ENCODE measurements around the gene PLA2G4A. TPM values are rescaled to one million over a fixed set of nuclear protein-coding genes. Genes with fewer than 3 reads are reported as not detected.

Gene PLA2G4A
- polyA plus RNA-seq, 1 donor (not counting 4 experiments of a cell fraction or from before 2014, with no cell fraction given): 29.2 TPM

DNA sequence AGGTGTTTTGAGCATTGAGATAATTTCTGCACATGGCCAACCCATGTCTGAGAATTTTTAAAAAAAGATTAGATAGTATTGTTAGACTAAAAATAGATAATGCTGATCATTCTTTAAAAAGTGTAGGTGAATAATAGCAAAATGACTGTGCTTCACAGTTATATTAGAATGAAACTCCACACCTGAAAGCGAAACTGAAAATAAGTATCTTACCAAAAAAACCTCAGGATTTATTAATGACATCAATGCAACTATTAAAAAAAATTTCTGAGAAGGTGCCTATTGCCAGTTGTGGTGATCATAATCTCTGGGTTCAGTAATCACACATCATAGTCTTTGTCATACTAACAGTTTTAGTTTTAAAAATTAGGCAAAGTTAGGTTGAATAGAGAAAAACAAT lies 36.5 kb downstream of the PLA2G4A start:
- H3K27ac ChIP-seq (ENCODE audit: control insufficient read depth, insufficient read depth, low read length): no peak overlapping the region
- FAIRE-seq: peak; percentile 32
- no peaks in the 10 kb centered on the region for H3K9me1 ChIP-seq (ENCODE audit: control insufficient read depth, extremely low read depth, insufficient read depth, low read length)
- dilution Hi-C loops (cut with MboI; ENCODE audit: extremely low pct_ligation_motif_present, low sequenced_read_pairs): no loop called here
- peaks cover 0 to 2% of the 10 kb centered on the region in 2 experiments for H3K36me3 ChIP-seq (ENCODE audit: control insufficient read depth in 2 of 2, extremely low read depth in 1 of 2, insufficient read depth in 2 of 2, low read length in 2 of 2)
- TF ChIP-seq, protein P1, sequence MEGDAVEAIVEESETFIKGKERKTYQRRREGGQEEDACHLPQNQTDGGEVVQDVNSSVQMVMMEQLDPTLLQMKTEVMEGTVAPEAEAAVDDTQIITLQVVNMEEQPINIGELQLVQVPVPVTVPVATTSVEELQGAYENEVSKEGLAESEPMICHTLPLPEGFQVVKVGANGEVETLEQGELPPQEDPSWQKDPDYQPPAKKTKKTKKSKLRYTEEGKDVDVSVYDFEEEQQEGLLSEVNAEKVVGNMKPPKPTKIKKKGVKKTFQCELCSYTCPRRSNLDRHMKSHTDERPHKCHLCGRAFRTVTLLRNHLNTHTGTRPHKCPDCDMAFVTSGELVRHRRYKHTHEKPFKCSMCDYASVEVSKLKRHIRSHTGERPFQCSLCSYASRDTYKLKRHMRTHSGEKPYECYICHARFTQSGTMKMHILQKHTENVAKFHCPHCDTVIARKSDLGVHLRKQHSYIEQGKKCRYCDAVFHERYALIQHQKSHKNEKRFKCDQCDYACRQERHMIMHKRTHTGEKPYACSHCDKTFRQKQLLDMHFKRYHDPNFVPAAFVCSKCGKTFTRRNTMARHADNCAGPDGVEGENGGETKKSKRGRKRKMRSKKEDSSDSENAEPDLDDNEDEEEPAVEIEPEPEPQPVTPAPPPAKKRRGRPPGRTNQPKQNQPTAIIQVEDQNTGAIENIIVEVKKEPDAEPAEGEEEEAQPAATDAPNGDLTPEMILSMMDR (optimal IDR thresholded peaks at IDR 0.05 in 1 of 3, IDR thresholded peaks at IDR 0.05 in 1 of 3, conservative IDR thresholded peaks at IDR 0.05 in 1 of 3; ENCODE audit: extremely low read depth in 1 of 3, insufficient read depth in 2 of 3, low read length in 3 of 3): no peak
- peak overlapping the region; percentile 64 for H3K4me2 ChIP-seq (ENCODE audit: control insufficient read depth, extremely low read depth, insufficient read depth, low read depth, low read length)
- no peak overlapping the region for H3K4me3 ChIP-seq (ENCODE audit: control insufficient read depth in 2 of 3, extremely low read depth in 1 of 3, insufficient read depth in 2 of 3, low read depth in 1 of 3, low read length in 3 of 3)
- H3K9ac ChIP-seq (ENCODE audit: control insufficient read depth, extremely low read depth, insufficient read depth, low read length): no peak overlapping the region
- no peaks in the 10 kb centered on the region for H3K9me3 ChIP-seq (ENCODE audit: control insufficient read depth, low read depth, low read length)
- peaks cover 8% of the 10 kb centered on the region for H3K4me1 ChIP-seq (ENCODE audit: control insufficient read depth, extremely low read depth, insufficient read depth, low read length)
- no peak for DNase-seq (ENCODE audit: low read depth, low spot score)
- no peaks in the 10 kb centered on the region for H3K79me2 ChIP-seq (ENCODE audit: control insufficient read depth, insufficient read depth, low read length)
- no peaks in the 10 kb centered on the region for H4K20me1 ChIP-seq (ENCODE audit: control insufficient read depth, extremely low read depth, insufficient read depth, low read length)
- H3K27me3 ChIP-seq (ENCODE audit: control insufficient read depth, extremely low read depth, insufficient read depth, low read length): no peaks in the 10 kb centered on the region
- H2AFZ ChIP-seq (ENCODE audit: control insufficient read depth, low read length): no peak overlapping the region

DNA sequence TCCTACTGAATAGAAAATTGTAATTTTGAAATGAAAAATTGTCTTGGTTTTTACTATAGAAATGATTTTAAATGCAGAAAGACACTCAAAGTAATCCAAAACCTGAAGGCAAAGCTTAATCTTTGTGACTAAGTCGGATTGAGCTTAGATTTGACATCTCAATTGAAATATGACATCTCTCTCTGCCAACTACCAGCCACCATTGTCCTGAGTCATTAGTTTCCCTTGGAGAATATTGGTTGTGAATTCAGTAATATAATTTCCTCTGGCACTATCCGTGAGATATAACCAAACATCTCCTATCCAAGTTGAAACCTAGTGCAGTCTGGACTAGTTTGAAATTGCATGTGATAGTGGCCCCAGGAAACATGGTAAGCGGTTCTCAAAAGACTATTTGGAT lies 37.1 kb downstream of the PLA2G4A start:
- H3K4me3 ChIP-seq (ENCODE audit: control insufficient read depth in 2 of 3, extremely low read depth in 1 of 3, insufficient read depth in 2 of 3, low read depth in 1 of 3, low read length in 3 of 3): no peak overlapping the region
- TF ChIP-seq EZH2 (IDR thresholded peaks at IDR 0.05; ENCODE audit: low read length): no peak
- TF ChIP-seq, protein P1 (optimal IDR thresholded peaks at IDR 0.05 in 1 of 3, IDR thresholded peaks at IDR 0.05 in 1 of 3, conservative IDR thresholded peaks at IDR 0.05 in 1 of 3; ENCODE audit: extremely low read depth in 1 of 3, insufficient read depth in 2 of 3, low read length in 3 of 3): no peak
- no peaks in the 10 kb centered on the region for H4K20me1 ChIP-seq (ENCODE audit: control insufficient read depth, extremely low read depth, insufficient read depth, low read length)
- H3K79me2 ChIP-seq (ENCODE audit: control insufficient read depth, insufficient read depth, low read length): no peaks in the 10 kb centered on the region
- H2AFZ ChIP-seq (ENCODE audit: control insufficient read depth, low read length): peak overlapping the region; percentile 66
- H3K9ac ChIP-seq (ENCODE audit: control insufficient read depth, extremely low read depth, insufficient read depth, low read length): no peak overlapping the region
- H3K27me3 ChIP-seq (ENCODE audit: control insufficient read depth, extremely low read depth, insufficient read depth, low read length): no peaks in the 10 kb centered on the region
- no peak overlapping the region for H3K27ac ChIP-seq (ENCODE audit: control insufficient read depth, insufficient read depth, low read length)
- H3K9me3 ChIP-seq (ENCODE audit: control insufficient read depth, low read depth, low read length): no peaks in the 10 kb centered on the region
- FAIRE-seq (no peak), DNase-seq (ENCODE audit: low read depth, low spot score) (no peak)
- H3K36me3 ChIP-seq (ENCODE audit: control insufficient read depth in 2 of 2, extremely low read depth in 1 of 2, insufficient read depth in 2 of 2, low read length in 2 of 2): no peaks in the 10 kb centered on the region
- H3K9me1 ChIP-seq (ENCODE audit: control insufficient read depth, extremely low read depth, insufficient read depth, low read length): no peaks in the 10 kb centered on the region
- H3K4me2 ChIP-seq (ENCODE audit: control insufficient read depth, extremely low read depth, insufficient read depth, low read depth, low read length): peak overlapping the region; percentile 64
- H3K4me1 ChIP-seq (ENCODE audit: control insufficient read depth, extremely low read depth, insufficient read depth, low read length): peaks cover 8% of the 10 kb centered on the region
- dilution Hi-C loops (cut with MboI; ENCODE audit: extremely low pct_ligation_motif_present, low sequenced_read_pairs): no loop called here

Data from keratinocyte (primary cell).